Calu3 (cell line): ENCODE measurements around the gene MEF2C. TPM values are rescaled to one million over a fixed set of nuclear protein-coding genes. Genes with fewer than 3 reads are reported as not detected.

Source experiments
- BruUV-seq: library from RNA; stranded (reverse); fragments of 400-500 nt; replicated peaks from 2 replicates; lab custom pipeline; 2021; lab: Mats Ljungman, UMichigan
- CTCF ChIA-PET: fragments of 300-600 bp; sonication (Branson Sonifier 250); formaldehyde crosslinking; loops from one replicate; lab custom pipeline; 2022; ENCODE audit warnings: antibody characterized with exemption; lab: Charles Lee
- DNase-seq: peaks from one replicate; pipeline ENCODE4 v3.0.0; 2022
- H3K27ac Mint-ChIP-seq: one replicate; pipeline ENCODE4 v1.8.0; 2022; ENCODE audit warnings: mixed read lengths; ENCODE audit not compliant: unreplicated experiment
- H3K27me3 Mint-ChIP-seq: one replicate; pipeline ENCODE4 v1.8.0; 2022; ENCODE audit warnings: mixed read lengths; ENCODE audit not compliant: unreplicated experiment
- H3K36me3 Mint-ChIP-seq: one replicate; pipeline ENCODE4 v1.8.0; 2022; ENCODE audit warnings: mild to moderate bottlenecking, moderate library complexity, mixed read lengths; ENCODE audit not compliant: insufficient read depth, unreplicated experiment
- H3K4me1 Mint-ChIP-seq: one replicate; pipeline ENCODE4 v1.8.0; 2022; ENCODE audit warnings: mild to moderate bottlenecking, low read depth, mixed read lengths; ENCODE audit not compliant: unreplicated experiment
- H3K4me3 Mint-ChIP-seq: one replicate; pipeline ENCODE4 v1.8.0; 2022; ENCODE audit warnings: mild to moderate bottlenecking, low read depth, moderate library complexity, mixed read lengths; ENCODE audit not compliant: unreplicated experiment
- H3K9me3 Mint-ChIP-seq: one replicate; pipeline ENCODE4 v1.8.0; 2022; ENCODE audit warnings: low read depth, mixed read lengths; ENCODE audit not compliant: unreplicated experiment
- intact Hi-C: fragments of 100-400 bp; cut with micrococcal nuclease; formaldehyde crosslinking; loops from one replicate; pipeline ENCODE4 v1.10.0; 2022; ENCODE audit not compliant: unreplicated experiment
- total RNA-seq: library from RNA; stranded (reverse); gene quantifications from 2 replicates; pipeline ENCODE4 v1.2.3, GENCODE V29; 2022
- TF ChIP-seq, protein P1 (sequence below): fragments of 200-600 bp; IDR thresholded peaks from one replicate; pipeline ENCODE4 v1.8.0; 2022; ENCODE audit warnings: antibody characterized with exemption; ENCODE audit not compliant: unreplicated experiment

MEF2C gene
- total RNA-seq, 1 experiment from 2014 or later: 6.1 TPM

DNA sequence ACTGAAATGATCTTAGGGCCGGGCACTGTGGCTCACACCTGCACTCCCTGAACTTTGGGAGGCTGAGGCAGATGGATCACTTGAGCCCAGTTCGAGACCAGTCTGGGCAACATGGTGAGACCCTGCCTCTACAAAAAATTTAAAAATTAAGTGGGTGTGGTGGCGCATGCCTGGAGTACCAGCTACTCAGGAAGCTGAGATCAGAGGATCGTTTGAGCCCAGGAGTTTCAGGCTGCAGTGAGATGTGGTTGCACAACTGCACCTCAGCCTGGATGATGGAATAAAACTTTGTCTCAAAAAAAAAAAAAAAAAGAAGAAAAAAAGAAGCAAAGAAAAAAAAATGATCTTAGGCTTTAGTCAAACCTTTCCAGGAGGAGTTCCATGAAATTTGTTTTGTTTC is 41.8 kb downstream of the MEF2C start:
- Mint-ChIP-seq H3K36me3 (no peaks in the 10 kb centered on the region), H3K4me1 (no peaks in the 10 kb centered on the region), H3K4me3 (no peak overlapping the region), H3K27ac (no peak overlapping the region), H3K9me3 (no peaks in the 10 kb centered on the region), H3K27me3 (no peaks in the 10 kb centered on the region)
- TF ChIP-seq, protein P1, sequence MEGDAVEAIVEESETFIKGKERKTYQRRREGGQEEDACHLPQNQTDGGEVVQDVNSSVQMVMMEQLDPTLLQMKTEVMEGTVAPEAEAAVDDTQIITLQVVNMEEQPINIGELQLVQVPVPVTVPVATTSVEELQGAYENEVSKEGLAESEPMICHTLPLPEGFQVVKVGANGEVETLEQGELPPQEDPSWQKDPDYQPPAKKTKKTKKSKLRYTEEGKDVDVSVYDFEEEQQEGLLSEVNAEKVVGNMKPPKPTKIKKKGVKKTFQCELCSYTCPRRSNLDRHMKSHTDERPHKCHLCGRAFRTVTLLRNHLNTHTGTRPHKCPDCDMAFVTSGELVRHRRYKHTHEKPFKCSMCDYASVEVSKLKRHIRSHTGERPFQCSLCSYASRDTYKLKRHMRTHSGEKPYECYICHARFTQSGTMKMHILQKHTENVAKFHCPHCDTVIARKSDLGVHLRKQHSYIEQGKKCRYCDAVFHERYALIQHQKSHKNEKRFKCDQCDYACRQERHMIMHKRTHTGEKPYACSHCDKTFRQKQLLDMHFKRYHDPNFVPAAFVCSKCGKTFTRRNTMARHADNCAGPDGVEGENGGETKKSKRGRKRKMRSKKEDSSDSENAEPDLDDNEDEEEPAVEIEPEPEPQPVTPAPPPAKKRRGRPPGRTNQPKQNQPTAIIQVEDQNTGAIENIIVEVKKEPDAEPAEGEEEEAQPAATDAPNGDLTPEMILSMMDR: no peak
- CTCF ChIA-PET: no interaction called here
- DNase-seq: no peak
- intact Hi-C loops: no loop called here
- no TSS peak for BruUV-seq

DNA sequence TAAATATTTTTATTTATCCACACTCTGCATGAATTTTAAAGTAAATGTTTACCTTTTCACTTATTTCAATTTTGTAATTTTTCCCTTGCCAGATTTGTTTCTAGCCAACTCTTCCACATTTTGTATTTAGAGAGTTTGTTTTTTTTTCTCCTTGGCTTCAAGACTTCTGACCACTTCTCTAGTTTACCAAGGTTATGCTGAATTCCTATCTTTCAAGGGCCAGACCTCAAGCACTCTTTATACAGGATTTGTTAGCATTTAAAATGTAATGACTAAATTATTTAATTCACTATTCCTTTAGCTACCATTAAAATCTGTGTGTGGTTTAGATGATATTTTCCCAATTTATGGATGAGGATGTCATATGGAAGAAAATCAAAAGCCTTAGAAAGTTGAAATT is 42.5 kb downstream of the MEF2C start:
- Mint-ChIP-seq H3K9me3 (no peaks in the 10 kb centered on the region), H3K4me3 (no peak overlapping the region), H3K27me3 (no peaks in the 10 kb centered on the region), H3K27ac (no peak overlapping the region), H3K36me3 (no peaks in the 10 kb centered on the region), H3K4me1 (no peaks in the 10 kb centered on the region)
- intact Hi-C loops: no loop called here
- TF ChIP-seq, protein P1: no peak
- no TSS peak for BruUV-seq
- CTCF ChIA-PET: interaction anchor here (0.6 kb wide), 1 partner anchor 52 kb away, joined by 3 read pairs; no protein-coding TSS in a partner anchor
- no peak for DNase-seq

- intact Hi-C loops: no loop called here
- Mint-ChIP-seq H3K4me1 (no peaks in the 10 kb centered on the region), H3K4me3 (no peak overlapping the region), H3K27me3 (no peaks in the 10 kb centered on the region), H3K27ac (no peak overlapping the region), H3K36me3 (no peaks in the 10 kb centered on the region), H3K9me3 (no peaks in the 10 kb centered on the region)
- CTCF ChIA-PET: no interaction called here
- TF ChIP-seq, protein P1: no peak
- BruUV-seq: no TSS peak
- no peak for DNase-seq
These were observed 43.7 kb downstream of the MEF2C start for GRCh38 chr5:88839238-88839637.

DNA sequence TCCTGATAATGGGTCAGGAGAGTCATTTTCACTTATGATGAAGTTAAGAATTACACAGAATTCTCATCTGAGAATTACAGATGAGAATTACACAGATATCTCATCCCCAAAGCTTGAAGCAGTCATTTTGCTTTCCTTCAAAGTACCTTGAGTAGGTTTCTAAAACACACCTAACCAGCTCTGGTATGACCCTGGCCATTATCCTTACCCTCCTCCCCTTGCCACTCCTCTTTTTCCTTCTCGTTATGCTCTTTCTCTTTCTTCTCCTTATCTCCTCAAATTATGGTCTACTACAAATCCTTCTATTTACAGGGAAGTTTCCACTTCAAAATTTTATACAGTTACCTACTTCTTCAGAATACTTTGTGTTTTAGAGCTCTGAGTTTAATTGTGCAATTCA is 44.5 kb downstream of the MEF2C start:
- intact Hi-C loops: no loop called here
- TF ChIP-seq, protein P1: no peak
- Mint-ChIP-seq H3K4me3 (no peak overlapping the region), H3K27me3 (no peaks in the 10 kb centered on the region), H3K27ac (no peak overlapping the region), H3K4me1 (no peaks in the 10 kb centered on the region), H3K9me3 (no peaks in the 10 kb centered on the region), H3K36me3 (no peaks in the 10 kb centered on the region)
- CTCF ChIA-PET: no interaction called here
- BruUV-seq: no TSS peak
- no peak for DNase-seq

DNA sequence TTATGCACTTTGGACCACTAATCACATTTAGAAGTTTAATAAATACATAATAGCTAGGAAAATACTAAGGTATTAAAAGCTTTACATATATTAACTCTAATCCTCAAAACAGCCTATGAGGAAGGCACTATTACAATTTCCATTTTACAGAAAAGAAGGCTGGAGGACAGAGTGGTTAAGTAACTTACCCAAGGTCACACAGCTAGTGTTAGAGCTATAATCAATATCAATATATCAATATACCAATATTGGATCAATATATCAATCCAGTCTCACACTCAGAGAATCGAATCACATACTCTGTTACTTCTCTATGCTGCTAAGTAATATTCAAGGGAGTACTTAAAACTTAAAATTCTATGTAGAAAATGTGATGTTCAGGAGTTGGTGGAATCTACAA is 45.2 kb downstream of the MEF2C start:
- Mint-ChIP-seq H3K27ac (no peak overlapping the region), H3K9me3 (no peaks in the 10 kb centered on the region), H3K36me3 (no peaks in the 10 kb centered on the region), H3K27me3 (no peaks in the 10 kb centered on the region), H3K4me1 (no peaks in the 10 kb centered on the region), H3K4me3 (no peak overlapping the region)
- no TSS peak for BruUV-seq
- no peak for DNase-seq
- intact Hi-C loops: no loop called here
- CTCF ChIA-PET: no interaction called here
- TF ChIP-seq, protein P1: no peak
